T-helper 1 cell treated with Interleukin-12 subunit alpha and Interleukin-12 subunit beta and Interleukin-4 antibody, amounts not matched to agents 30 ng/mL and 1 ng/mL, for 36 hours (primary cell): Measurements from ENCODE around the gene GINS1. TPM values are rescaled to one million over a fixed set of nuclear protein-coding genes. Genes with fewer than 3 reads are reported as not detected.
"Not testable (repeated sequence)": the region's sequence is repeated elsewhere in the genome, so short reads cannot be mapped to it uniquely, and the experiment has no call there.

Experiments
- intact Hi-C: fragments of 100-400 bp; cut with micrococcal nuclease; formaldehyde crosslinking; loops from one replicate; pipeline ENCODE4 v1.15.1; 2024
- total RNA-seq: library from RNA; stranded (reverse); gene quantifications from 2 replicates; pipeline ENCODE4 v1.2.3, GENCODE V29; 2022

The GINS1 gene
- total RNA-seq, 1 donor from 2014 or later, result 25.7 TPM

DNA sequence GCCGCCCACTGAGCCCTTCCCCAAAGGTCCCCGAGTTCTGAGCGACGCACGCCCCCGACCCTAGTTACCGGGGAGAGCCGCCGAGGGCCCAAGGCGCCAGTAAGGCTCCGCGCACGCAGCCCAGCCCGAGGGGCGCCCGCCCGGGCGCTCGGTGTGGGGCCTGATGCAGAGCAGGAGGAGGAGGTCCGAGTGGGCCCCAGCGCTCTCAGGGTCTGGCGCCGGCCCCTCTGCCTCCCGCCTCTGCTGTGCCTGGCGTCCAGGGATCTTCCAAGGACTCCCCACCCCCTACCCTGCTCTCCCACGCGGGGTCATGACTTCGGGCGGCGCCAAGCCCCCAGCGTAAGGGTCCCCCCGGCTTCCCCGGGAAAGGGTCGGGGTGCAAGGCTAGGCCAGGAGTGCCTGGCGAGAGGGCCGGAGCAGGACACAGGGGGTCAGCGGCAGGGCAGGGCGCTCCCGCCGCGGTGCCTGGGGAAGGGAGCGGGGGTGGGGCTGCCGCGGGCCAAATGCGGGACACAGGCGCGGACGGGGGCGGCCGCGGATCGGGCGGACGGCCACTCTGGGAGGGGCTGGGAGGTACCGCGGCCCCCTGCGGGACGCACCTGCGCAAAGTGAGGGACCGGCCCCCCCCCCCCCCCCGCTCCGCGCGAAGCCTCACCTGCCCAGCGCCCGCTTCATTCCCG is 17.5 kb upstream of the GINS1 start:
- intact Hi-C loops, result loop anchor here (1.0 to 5.0 kb wide), 10 partner anchors 17 to 1968 kb away; partner anchors contain the start of genes APMAP, CST7, GINS1 and NAPB

DNA sequence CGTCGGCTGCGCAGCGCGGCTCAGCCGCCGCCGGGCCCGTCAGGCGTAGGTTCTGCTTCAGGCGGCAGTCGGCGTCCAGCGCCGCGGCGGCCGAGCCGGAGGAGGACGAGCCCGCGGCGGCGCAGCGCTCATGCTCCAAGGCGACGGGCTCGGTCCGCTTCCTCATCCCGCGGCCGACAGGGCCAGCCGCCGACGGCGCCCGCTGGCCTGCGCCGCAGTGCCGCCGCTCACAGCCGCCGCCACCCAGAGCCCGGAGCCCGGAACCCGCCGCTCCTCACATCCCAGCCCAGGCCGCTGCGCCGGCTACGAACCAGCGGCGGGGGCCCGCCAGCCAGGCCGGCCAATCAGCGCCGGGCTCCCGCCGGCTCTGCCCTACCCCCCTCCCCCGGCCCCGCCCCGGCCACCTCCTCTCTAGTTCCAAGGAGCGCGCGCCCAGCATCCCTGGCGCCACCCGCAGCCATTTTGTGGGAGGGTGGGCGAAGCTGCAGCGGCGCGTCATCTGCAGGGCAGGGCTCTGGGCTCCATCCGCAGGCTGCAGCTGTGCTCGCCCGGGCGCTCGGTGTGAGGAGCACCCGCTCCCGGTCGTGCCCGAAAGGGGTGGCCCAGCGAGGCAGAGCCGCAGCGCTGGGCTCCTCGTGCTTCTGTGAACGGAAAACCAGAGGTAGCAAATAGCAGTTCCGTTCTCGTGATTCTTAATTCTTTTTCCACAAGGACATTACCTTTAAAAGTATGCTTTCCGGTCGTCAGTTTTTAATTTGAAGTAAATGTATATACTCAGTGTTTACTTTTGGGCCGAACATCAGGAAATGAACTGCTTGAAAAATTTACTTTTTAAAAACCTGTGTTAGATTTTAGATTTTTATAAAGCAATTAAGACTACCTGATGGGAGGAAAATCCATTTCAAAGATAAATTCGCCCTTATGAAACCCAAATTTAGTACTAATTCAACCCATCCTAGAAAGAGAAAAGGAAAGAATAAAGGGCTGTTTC is 16.6 kb upstream of the GINS1 start, which contains the start of gene ABHD12:
Gene ABHD12, minus strand, starts transcription at position 298 of the 991 bp plus-strand sequence. Its CDS starts 132 bp downstream, at position 166.
- intact Hi-C loops, result loop anchor here (1.0 to 5.0 kb wide), 12 partner anchors 8 to 1969 kb away; partner anchors contain the start of genes APMAP, CST7, GINS1 and NAPB

DNA sequence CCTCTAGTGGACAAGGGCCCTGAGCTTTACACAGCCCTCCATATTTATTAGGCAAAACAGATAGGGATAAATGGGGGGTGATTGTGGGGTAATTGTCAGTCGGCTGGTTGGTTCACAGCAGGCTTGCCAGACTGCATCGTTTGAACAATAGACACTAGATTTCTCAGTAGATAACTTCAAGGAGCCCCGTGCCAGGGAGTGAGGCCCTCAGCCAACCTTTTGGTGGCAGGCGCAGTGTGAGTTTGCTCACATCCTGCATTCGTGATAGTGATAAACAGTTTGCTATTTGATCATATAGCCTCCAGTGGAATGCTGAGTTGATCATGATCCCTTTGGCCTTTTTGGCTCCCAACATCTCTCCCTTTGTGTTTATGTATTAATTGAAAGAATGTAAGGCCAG is 13.2 kb upstream of the GINS1 start:
- intact Hi-C loops, result loop anchor here (5.0 kb wide), 3 partner anchors 303 to 1972 kb away; partner anchors contain the start of genes CST7, NAPB and ZNF337

DNA sequence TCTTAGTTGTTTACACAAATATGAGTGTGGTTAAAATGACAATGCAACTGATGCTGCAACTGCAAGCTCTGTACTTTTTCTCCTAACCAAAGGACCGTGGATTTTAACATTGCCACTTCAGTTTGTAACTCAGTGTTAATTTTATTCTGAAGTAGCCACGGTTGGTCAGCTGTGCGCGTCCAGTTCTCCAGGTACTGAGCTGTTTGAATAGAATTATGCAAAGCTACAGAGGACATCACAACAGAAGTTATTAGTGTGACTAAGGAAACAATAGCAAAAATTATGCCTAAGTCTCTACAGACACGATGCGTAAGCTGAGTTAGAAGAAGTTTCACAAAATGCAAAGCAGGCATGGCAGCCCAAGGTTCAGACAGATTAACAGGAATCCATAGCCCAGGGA is 12.5 kb upstream of the GINS1 start:
- intact Hi-C loops, result loop anchor here (5.0 kb wide), 3 partner anchors 302 to 1973 kb away; partner anchors contain the start of genes CST7, NAPB and ZNF337

DNA sequence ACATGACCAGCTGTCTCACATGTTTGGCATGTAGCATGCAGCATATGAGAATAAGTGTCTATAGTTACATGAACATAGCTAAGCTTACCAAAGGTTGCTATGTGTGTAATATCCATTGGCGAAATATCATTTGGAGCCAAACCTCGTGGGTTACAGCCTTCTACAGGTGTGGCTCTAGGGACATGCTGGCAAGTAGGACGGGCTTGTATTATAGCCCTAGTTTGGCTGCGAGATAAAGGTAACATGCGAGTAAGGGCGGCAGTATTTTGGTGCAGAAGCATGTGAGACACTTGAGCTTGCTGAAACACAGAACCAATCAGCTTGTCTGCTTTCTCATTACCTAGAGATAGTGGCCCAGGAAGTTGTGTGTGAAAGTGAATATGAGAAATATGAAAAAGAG is 10.4 kb upstream of the GINS1 start:
- intact Hi-C loops, result no loop called here

DNA sequence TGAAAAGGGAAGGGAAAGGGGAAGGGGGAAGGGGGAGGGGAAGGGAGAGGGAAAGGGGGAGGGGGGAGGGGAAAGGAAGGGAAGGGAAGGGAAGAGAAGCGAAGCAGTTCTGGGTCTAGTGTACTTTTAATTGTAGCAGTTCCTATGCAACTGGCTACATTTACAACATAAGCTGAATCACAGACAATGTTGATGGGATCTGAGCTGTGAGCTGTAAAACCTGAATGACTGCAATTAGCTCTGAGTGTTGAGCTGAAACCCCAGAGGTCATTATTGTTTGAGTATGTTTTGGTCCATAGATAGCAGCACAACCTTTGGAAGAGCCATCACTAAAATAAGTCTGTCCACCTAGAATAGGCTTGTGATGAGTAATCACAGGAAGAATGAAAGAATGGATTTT is 9.7 kb upstream of the GINS1 start:
- intact Hi-C loops, result loop anchor here (2.0 kb wide), 1 partner anchor 151 kb away; no protein-coding TSS in a partner anchor

DNA sequence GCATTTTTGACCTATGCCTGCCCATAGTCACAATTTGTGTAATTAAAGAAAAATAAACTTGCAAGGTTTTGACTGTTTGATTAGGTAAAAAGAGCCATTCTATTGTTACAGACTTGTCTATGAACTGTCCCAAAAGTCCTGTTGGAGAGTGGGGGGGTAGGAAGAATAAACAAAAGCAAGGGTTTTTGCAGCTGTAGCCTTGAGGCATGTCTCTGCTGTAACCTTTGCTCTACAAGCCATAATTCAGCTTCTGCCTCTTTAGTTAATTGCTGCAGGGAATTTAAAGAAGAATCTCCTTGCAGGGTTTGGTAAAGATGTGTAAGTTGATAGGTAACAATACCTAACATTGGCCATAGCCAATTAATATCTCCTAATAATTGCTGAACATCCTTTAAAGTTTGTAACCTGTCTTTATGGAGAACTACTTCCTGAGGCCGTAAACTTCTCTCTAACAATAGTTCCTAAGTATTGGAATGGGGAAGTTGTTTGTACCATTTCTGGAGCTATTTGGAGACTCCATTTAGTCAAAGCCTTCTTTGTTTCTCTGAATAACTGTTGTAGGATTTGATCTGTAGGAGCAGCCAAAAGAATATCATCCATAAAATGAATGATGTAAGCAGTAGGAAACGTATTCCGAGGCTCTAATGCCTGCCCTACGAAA is 9.0 kb upstream of the GINS1 start:
- intact Hi-C loops, result loop anchor here (1.0 to 2.0 kb wide), 8 partner anchors 7 to 403 kb away; no protein-coding TSS in a partner anchor

DNA sequence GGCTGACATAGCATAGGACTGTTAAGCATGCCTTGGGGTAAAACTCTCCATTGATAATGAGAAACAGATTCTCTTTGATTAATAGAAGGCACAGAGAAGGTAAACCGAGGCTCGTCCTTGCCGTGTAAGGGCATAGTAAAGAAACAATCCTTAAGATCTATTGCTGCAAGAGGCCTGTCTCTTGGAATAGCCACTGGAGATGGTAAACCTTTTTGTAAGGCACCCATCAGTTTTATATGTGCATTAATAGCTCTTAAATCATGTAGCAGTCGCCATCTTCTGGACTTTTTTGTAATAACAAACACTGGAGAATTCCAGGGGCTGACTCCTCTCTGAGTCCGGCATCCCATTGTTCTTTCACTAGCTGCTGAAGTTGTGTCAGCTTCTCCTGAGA is 8.4 kb upstream of the GINS1 start:
- intact Hi-C loops, result loop anchor here (1.0 to 2.0 kb wide), 8 partner anchors 8 to 404 kb away; no protein-coding TSS in a partner anchor

DNA sequence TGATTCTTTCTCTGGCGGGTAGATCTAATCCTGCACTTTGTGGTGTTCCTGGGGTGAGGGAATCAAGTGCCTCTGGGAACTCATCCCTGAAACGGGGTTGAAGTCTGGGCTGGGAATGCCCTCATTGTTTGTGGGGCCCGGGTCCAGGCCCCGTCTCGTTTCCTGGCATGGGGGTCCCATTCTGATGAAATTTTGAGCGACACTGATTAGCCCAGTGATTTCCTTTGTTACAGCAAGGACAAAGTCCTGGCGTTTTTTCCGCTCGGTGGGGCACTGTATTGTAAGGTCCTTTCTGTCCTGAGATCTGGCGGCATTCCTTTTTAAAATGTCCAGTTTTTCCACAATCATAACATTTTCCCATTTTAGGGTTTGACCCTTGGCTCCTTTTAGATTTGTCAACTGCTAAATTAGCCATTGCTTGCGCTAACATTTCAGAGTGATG is 7.2 kb upstream of the GINS1 start:
- intact Hi-C loops, result not testable (repeated sequence)

DNA sequence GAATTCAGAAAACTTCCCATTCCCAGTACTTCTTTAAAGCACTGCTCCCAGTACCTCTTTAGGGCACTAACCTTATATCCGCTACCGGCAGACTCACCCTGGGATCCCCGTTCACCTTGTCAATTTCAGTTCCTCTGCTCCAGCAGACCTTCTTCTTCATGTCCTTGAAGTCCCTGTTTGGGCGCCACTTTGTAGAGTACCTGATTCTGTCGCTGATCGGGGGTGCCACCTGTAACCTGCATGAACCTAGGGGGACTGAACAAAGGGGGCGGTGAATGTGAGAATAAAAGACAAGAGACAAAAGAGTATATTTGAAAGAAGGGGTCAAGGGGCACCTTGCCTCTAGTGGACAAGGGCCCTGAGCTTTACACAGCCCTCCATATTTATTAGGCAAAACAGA is 4.9 kb upstream of the GINS1 start:
- intact Hi-C loops, result no loop called here

DNA sequence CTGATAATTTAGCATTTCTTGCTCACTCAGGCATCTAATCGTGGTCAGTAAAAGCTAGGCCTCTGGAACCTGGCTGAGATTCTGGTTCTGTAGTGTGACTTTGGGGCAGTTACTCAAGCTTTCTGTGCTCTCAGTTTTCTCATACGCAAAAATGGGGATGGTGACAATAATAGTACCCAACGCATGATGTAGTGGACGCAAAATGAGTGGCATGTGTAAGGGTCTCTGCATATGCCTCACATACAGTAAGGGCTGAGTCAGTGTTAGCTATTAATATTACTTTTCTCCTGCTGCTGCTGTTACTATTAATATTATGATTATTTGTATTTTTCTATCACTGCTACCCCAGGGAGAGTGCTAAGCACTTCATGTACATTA is 686 bp downstream of the GINS1 start:
- intact Hi-C loops, result no loop called here

DNA sequence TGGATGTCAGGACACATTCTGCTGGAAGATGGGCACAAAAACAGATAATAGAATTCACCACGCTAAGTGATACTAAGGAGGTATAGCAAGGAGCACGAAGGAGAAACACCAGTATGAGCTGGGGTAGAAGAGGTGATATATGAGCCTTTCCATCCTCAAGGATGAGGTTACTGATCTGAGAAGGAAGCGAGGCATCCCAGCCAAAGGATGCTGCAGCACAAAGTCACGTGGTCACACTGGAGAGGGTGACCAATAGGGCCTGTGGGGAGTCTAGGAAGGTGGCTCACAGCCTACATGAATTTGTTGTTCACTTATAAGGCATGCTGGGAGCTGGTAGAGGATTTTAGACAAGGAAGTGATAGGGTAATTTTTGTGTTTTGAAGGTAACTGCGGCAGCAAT is 1.4 kb downstream of the GINS1 start:
- intact Hi-C loops, result no loop called here

DNA sequence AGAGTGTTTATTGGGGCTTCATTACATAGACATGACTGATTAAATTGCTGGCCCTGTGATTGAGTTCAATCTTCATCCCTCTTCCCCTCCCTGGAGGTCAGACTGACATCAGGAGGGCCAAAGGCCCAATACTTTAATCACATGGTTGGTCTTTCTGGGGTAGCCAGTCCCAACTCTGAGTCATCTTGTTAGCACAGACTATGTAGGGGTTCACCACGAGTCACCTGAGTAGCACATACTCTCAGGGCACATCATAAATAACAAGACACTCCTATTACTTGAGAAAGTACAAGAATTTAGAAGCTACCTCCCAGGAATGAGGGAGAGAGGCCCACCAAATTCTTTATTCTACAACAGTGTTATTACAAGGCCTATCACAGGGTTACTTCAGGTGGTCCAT is 11.3 kb downstream of the GINS1 start:
- intact Hi-C loops, result loop anchor here (10.0 kb wide), 1 partner anchor 286 kb away; no protein-coding TSS in a partner anchor

DNA sequence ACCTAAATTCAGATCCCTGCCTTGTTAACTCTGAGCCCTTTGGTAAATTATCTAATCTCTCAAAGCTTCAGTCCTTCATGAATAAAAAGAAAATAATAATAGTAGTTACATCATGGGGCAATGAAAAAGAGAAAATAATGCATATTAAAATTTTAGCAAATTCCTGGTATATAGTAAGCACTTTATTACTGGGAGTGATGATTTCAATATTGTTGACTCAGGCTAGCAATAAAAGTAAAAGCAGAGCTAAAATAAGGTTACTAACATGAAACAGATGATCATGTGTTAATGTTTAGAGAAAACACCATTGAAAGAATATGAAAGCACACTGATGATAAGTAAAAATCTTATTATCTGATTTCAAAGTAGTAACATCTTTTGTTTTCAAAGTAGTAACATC is 13.6 kb downstream of the GINS1 start:
- intact Hi-C loops, result no loop called here

DNA sequence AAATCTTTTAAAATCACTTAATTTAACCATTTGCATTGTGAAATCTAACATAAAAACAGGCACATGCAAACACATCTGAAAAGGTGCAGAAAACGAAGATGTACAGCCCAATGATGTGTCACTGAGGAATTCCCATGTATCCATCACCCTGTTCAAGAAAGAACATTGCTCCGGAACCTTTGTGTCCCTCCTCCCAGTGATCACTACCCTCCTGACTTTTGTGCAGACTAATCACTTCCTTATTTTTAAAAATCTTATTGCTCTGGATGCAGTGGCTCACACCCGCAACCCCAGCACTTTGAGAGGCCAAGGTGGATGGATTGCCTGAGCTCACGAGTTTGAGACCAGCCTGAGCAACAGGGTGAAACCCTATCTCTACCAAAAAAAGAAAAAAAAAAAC is 14.6 kb downstream of the GINS1 start:
- intact Hi-C loops, result no loop called here

DNA sequence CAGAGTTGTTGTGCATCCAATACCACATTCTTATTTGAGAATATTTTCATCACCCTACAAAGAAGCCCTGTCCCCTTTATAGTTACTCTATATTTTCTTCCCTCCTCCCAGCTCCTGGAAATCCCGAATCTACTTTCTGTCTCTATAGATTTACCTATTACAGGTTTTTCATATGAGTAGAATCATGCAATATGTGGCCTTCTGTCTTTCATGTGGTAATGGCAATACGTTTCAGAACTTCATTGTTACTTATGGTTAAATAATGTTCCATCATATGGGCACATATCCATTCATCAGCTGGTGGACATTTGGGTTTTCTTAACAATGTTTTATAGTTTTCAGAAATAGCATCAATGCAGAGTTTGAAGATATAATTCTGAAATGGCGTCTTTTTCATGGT is 17.1 kb downstream of the GINS1 start:
- intact Hi-C loops, result no loop called here

DNA sequence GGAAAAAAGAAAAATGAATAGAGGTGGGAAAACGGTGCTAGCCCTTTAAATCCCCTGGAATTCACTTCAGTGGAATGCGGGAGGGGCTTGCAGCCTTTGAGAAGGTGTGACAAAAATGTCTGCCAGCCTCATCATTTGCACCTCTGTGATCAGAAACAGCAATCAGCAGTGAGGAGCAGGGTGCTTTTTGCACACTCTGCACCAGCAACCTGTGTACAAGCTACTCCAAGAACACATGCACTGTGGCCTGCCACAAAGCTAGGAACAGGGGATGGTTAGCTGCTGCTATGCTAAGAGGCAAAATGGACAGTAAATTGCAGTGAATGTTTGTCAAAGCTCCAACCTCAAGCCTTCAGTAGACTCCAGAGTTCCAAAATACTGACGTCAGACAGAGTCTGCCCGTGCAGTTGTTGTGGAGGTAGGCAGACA is 29.7 kb downstream of the GINS1 start:
- intact Hi-C loops, result no loop called here

DNA sequence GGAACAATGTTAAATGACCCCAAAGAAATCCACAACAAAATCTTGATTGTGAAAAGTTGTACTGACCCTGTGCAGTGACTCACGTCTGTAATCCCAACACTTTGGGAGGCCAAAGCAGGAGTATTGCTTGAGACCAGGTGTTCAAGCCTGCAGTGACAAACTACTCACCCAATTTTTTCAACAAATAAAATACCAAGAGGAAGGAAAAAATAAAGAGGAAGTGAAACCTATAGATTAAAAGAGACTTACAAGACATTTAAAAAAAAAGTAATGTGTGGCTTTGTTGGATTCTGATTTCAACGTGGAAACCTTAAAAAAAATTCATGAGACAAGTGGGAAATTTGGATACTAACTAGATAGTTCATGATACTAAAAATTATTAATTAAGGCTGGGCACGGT is 31.9 kb downstream of the GINS1 start:
- intact Hi-C loops, result no loop called here

DNA sequence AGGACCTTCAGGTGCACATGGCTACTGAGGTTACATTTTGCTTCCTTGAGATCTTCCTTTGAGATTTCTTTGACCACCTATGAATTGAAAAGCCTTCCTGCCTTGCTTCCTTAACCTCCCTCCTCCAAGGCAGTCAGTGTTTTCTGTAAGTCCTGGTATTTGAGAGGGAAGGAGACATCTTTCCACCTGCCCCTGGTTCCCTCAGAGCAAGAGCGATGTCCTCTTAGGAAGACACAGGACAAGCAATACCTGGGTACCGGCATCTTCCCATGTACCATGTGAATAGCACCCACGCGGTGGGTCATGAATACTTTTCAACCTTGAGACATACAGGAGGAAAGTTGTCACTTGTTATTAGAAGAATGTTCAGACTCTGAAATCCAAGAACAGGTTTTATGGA is 37.1 kb downstream of the GINS1 start:
- intact Hi-C loops, result no loop called here

DNA sequence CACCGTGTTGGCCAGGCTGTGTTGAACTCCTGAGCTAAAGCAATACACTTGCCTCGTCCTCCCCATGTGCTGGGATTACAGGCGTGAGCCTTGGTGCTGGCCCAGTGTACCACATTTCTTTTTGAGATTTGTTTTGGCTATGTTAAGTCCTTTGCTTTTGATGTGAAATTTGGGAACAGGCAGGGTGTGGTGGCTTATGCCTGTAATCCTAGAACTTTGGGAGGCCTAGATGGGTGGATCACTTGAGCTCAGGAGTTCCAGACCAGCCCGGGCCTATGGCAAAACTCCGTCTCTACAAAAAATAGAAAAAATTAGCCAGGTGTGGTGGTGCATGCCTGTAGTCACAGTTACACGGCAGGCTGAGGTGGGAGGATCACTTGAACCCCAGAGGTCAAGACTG is 40.2 kb downstream of the GINS1 start:
- intact Hi-C loops, result loop anchor here (5.0 kb wide), 1 partner anchor 1155 kb away; no protein-coding TSS in a partner anchor

DNA sequence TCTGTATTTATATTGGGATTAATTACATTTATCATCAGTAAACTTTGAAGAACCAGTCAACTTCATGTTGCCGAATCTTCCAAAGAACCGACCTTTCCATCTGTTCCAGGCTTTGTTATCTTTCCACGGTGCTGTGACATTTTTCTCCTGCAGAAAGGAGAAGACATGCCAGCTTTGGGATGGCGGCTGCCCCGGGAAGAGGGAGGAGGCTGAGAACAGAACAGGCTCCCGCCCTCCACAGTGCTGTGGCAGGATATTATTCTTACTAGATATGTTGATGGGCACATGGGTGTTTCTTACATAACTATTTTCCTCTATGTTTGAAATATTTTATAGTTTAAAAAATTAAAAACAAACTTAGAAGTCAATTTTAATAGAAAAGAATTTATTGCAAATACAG is 44.9 kb downstream of the GINS1 start:
- intact Hi-C loops, result no loop called here
